ENCODE results near the gene PRSS8.
"Not testable (repeated sequence)": the region's sequence is repeated elsewhere in the genome, so short reads cannot be mapped to it uniquely, and the experiment has no call there.

The PRSS8 gene

DNA sequence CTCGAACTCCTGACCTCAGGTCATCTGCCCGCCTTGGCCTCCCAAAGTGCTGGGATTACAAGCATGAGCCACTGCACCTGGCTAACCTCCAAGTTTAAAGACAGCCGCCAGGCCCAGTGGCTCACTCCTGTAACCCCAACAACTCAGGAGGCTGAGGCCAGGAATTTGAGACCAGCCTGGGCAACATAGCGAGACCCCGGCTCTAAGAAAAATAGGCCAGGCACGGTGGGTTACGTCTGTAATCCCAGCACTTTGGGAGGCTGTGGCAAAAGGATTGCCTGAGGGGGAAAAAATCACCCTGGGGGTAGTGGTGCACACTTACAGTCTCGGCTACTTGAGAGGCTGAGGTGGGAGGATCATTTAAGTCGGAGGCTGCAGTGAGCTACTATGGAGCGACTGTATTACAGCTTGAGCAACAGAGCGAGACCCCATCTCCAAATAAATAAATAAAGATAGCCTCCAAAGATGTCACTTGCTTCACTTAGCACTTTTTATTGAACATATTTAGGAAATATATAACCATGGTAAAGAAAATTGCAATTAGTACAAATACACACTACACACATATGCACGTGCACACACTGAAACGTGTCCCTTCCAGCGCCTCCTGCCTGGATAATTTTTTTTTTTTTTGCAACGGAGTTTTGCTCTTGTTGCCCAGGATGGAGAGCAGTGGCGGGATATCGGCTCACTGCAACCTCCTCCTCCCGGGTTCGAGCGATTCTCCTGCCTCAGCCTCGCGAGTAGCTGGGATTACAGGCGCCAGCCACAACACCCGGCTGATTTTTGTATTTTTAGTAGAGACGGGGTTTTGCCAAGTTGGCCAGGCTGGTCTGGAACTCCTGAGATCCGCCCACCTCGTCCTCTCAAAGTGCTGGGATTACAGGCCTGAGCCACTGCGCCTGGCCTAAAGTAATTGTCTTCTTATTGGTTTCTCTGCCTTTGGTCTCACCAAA is 28.7 kb downstream of the PRSS8 start:
- intact Hi-C loops (cut with DNase I; ENCODE audit: low total_unique reads): no loop called here
- Histone ChIP-seq H3K36me3 (peaks cover 13 to 23% (median 23%) of the 10 kb centered on the region in 3 donors), H3K4me3 (no peak overlapping the region), H3K27ac (no peak overlapping the region), H3K4me1 (peaks cover 0 to 23% (median 16%) of the 10 kb centered on the region in 4 donors), H3K27me3 (no peaks in the 10 kb centered on the region), H3K9me3 (no peaks in the 10 kb centered on the region)
- DNase-seq: no peak
- TF ChIP-seq, protein P1, sequence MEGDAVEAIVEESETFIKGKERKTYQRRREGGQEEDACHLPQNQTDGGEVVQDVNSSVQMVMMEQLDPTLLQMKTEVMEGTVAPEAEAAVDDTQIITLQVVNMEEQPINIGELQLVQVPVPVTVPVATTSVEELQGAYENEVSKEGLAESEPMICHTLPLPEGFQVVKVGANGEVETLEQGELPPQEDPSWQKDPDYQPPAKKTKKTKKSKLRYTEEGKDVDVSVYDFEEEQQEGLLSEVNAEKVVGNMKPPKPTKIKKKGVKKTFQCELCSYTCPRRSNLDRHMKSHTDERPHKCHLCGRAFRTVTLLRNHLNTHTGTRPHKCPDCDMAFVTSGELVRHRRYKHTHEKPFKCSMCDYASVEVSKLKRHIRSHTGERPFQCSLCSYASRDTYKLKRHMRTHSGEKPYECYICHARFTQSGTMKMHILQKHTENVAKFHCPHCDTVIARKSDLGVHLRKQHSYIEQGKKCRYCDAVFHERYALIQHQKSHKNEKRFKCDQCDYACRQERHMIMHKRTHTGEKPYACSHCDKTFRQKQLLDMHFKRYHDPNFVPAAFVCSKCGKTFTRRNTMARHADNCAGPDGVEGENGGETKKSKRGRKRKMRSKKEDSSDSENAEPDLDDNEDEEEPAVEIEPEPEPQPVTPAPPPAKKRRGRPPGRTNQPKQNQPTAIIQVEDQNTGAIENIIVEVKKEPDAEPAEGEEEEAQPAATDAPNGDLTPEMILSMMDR (IDR thresholded peaks at IDR 0.05): no peak

DNA sequence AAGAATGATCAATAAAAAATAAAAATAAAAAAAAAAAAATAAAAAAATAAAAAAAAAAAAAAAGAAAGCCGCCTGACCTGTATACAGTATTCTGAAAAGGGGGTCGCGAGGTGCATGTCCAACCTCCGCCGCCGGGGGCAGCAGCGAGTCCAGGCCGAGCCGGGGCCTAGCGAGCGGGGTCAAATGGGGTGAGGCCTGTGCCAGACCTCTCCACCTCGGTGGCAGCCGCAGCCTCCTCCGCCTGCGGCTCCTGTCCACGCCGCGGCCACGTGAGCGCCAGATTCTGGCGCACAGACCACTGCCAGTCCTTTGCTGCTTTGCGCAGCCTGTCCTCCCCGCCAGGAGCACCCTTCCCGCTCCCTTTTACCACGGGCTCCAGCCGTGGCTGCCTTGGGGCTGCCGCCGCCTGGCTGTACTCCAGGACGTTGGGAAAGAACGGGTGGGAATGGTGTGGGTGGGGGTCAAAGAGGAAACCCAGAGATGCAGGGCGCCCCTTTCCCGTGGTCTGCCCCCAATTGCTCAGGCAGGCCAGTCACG is 29.8 kb downstream of the PRSS8 start:
- Histone ChIP-seq H3K27me3 (no peaks in the 10 kb centered on the region), H3K9me3 (no peaks in the 10 kb centered on the region), H3K27ac (peak overlapping the region in 1 of 2 donors; percentile 56), H3K36me3 (peaks cover 3 to 13% (median 12%) of the 10 kb centered on the region in 3 donors), H3K4me1 (peaks cover 0 to 23% (median 16%) of the 10 kb centered on the region in 4 donors), H3K4me3 (peak overlapping the region; percentile 21 to 30)
- intact Hi-C loops (cut with DNase I; ENCODE audit: low total_unique reads): no loop called here
- DNase-seq: peak; percentile 72 to 89
- TF ChIP-seq, protein P1 (IDR thresholded peaks at IDR 0.05): peak; percentile 70 to 81

DNA sequence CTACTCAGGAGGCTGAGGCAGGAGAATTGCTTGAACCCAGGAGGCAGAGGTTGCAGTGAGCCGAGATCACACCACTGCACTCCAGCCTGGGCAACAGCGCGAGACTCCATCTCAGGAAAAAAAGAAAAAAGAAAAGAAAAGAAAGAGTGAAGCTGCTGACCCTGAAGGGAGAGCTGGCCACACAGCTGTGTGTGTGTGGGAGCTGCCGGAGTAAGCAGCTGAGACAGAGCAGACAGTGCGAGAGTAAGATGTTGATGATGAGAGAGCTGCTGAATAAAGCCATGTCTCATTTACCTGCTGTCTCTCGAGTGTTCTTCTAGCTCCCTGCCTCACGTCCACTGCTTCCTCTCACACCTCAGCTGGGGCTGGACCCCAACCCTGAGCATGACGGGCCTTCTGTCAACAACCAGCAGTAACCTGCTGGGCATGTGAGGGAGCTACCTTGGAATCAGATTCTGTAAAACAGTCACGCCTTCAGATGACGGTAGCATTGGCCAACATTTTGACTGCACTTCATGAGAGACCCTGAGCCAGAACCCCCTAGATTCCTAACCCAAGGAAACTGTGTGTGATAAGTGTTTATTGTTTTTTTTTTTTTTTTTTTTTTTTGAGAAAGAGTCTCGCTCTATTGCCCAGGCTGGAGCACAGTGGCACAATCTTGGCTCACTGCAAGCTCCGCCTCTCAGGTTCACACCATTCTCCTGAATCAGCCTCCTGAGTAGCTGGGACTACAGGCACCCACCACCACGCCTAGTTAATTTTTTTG is 34.5 kb downstream of the PRSS8 start:
- H3K36me3 ChIP-seq; intact Hi-C loops (cut with DNase I; ENCODE audit: low total_unique reads); H3K27ac ChIP-seq; H3K27me3 ChIP-seq; DNase-seq; H3K9me3 ChIP-seq; H3K4me1 ChIP-seq; H3K4me3 ChIP-seq: not testable (repeated sequence)

DNA sequence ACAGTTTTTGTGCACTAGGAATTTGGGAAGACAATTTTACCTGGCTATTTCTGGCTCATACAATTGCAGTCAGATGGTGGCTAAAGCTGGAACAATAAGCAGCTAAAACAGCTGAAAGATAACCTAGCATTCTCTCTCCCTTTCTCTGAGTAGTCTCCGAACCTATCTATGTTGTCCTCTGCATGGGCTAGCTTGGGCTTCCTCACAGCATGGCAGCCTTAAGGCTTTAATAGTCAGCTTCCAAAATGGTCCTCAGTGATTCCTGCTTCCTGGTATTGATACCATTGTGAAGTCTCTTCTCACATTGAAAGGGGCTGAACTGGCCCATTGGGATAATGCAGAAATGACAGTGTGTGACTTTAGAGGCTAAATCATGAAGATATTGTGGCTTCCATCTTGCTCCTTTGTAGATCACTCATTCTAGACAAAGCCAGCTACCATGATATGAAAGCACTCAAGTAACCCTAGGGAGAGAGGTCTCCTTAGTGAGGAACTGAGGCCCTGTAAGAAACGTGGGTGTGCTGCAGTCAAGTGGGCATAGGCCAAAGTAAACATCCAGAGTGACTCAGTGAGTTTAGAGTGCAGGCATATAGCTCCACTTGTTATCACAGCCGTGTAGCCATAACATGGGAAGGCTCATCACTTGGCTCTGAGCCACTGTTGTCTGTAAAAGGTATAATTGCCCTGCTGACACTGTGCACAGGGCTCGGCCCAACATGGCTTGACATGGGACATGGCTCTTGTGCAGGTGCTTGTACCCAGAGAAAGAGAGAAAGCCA is 35.5 kb downstream of the PRSS8 start:
- H3K4me1 ChIP-seq: peaks cover 0 to 4% (median 0%) of the 10 kb centered on the region in 4 donors
- H3K27ac ChIP-seq: no peak overlapping the region
- no peaks in the 10 kb centered on the region for H3K9me3 ChIP-seq
- DNase-seq: no peak
- intact Hi-C loops (cut with DNase I; ENCODE audit: low total_unique reads): no loop called here
- TF ChIP-seq, protein P1 (IDR thresholded peaks at IDR 0.05): no peak
- no peaks in the 10 kb centered on the region for H3K36me3 ChIP-seq
- H3K27me3 ChIP-seq: no peaks in the 10 kb centered on the region
- H3K4me3 ChIP-seq: no peak overlapping the region

DNA sequence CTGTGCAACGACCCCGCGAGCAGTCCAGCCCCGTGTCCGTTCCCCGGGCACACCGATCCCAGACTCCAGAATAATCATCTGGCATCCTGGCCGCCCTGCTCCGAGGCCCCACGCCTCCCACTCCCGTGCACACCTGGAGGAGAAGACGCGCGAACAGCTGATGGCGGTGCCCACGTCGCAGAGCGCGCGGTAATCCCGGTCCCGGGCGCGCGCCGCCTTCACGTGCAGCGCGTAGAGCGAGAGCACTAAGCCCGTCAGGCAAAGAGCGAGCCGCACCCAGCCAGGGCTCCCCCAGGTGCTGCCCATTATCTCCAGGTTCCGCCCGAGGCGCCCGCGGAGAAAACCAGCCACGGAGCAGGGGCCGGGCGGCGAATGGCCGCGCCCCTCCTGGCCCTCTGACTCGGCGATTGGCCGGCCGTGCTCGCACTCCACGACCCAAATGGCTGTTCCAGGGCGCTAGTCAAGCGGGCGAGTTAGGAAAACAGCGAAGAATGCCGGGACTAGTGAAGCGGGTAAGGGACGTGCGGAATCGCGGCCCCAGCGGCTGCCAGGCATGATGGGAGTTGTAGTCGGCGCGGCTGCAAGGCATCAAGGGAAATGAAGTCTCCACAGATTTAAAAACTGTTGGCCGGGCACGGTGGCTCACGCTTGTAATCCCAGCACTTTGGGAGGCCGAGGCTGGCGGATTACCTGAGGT is 41.0 kb downstream of the PRSS8 start, which contains the start of gene VKORC1:
TSS of gene VKORC1 (minus strand) at position 374 of the 697 bp plus-strand sequence. CDS start at position 306, 68 bp downstream.
- DNase-seq: peak; percentile 96 to 98
- Histone ChIP-seq H3K4me1 (peaks cover 0 to 22% (median 12%) of the 10 kb centered on the region in 4 donors), H3K27me3 (no peaks in the 10 kb centered on the region), H3K4me3 (peak within 1 kb of the TSS; percentile 94 to 97), H3K36me3 (peaks cover 3 to 18% (median 14%) of the 10 kb centered on the region in 3 donors), H3K9me3 (no peaks in the 10 kb centered on the region), H3K27ac (peak within 1 kb of the TSS; percentile 91 to 97)
- intact Hi-C loops (cut with DNase I; ENCODE audit: low total_unique reads): no loop called here
- TF ChIP-seq, protein P1 (IDR thresholded peaks at IDR 0.05): no peak
